ENCODE measurements around the gene GNG14. TPM values are rescaled to one million over a fixed set of nuclear protein-coding genes. Genes with fewer than 3 reads are reported as not detected.
A peak's percentile ranks its signal among the peaks of the same experiment; 100 is the strongest.
"Not testable (repeated sequence)": the region's sequence is repeated elsewhere in the genome, so short reads cannot be mapped to it uniquely, and the experiment has no call there.

The GNG14 gene
- total RNA-seq, 2 donors from 2014 or later, result not detected

- peaks cover 22% of the 10 kb centered on the region for H3K4me1 Mint-ChIP-seq
- H3K4me3 Mint-ChIP-seq, result peak overlapping the region; percentile 97
- H3K27me3 Mint-ChIP-seq, result no peaks in the 10 kb centered on the region
- no peak for ATAC-seq (replicated peaks)
- no peaks in the 10 kb centered on the region for H3K9me3 Mint-ChIP-seq
- peaks cover 77% of the 10 kb centered on the region for H3K36me3 Mint-ChIP-seq (ENCODE audit: low read depth)
- H3K27ac Mint-ChIP-seq, result peak overlapping the region; percentile 98
Measured at GRCh38 chr19:12720296-12720695, 32.5 kb downstream of the GNG14 start.

DNA sequence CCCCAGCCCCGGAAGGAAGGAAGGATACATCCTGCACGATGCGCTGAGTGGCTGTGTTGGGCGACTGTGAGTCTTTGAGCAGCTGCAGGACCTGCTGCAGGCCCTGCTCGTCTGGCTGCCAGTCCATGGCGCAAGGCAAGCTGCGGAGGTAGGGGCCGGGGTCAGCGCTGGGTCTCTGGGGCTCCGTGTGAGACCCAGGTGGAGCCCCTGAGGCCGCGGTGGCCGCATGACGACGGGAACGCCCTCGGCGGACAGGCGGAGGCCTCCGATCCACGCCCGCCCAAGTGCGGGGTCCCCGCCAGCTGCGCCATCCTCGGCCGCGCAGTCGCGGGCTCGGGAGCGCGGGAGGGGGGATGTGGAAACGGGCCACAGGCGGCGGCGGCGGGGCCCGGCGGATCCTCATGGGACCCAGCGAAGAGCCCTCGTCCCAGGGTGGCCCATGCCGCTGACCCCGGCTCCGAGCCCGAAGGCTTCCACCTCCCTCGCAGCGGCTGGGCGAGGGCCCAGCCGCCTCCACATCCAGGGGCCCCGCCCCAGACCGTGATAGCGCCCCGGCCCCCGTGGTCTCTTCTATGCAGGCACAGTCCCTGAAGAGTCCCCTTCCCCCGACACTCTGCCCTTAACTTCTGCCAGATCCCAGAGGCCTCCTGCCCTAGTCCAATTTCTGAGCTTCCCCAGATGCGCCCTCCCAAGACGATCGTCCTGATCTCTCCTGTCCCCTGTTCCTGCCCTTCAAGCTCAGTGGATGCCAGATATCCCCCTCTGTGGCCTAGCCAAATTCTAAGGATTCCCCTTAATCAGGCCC lies 33.3 kb downstream of the GNG14 start:
- H3K27ac Mint-ChIP-seq, result peak overlapping the region; percentile 98
- peaks cover 22% of the 10 kb centered on the region for H3K4me1 Mint-ChIP-seq
- no peaks in the 10 kb centered on the region for H3K27me3 Mint-ChIP-seq
- peaks cover 69% of the 10 kb centered on the region for H3K36me3 Mint-ChIP-seq (ENCODE audit: low read depth)
- H3K4me3 Mint-ChIP-seq, result peak overlapping the region; percentile 97
- ATAC-seq (replicated peaks), result no peak
- no peaks in the 10 kb centered on the region for H3K9me3 Mint-ChIP-seq

GRCh38 chr19:12721656-12722565 lies 34.1 kb downstream of the GNG14 start:
- H3K27ac Mint-ChIP-seq, result peak overlapping the region; percentile 98
- peak; percentile 61 for ATAC-seq (replicated peaks)
- H3K27me3 Mint-ChIP-seq, result no peaks in the 10 kb centered on the region
- H3K36me3 Mint-ChIP-seq (ENCODE audit: low read depth), result peaks cover 67% of the 10 kb centered on the region
- H3K4me3 Mint-ChIP-seq, result peak overlapping the region; percentile 97
- no peaks in the 10 kb centered on the region for H3K9me3 Mint-ChIP-seq
- H3K4me1 Mint-ChIP-seq, result peaks cover 24% of the 10 kb centered on the region

DNA sequence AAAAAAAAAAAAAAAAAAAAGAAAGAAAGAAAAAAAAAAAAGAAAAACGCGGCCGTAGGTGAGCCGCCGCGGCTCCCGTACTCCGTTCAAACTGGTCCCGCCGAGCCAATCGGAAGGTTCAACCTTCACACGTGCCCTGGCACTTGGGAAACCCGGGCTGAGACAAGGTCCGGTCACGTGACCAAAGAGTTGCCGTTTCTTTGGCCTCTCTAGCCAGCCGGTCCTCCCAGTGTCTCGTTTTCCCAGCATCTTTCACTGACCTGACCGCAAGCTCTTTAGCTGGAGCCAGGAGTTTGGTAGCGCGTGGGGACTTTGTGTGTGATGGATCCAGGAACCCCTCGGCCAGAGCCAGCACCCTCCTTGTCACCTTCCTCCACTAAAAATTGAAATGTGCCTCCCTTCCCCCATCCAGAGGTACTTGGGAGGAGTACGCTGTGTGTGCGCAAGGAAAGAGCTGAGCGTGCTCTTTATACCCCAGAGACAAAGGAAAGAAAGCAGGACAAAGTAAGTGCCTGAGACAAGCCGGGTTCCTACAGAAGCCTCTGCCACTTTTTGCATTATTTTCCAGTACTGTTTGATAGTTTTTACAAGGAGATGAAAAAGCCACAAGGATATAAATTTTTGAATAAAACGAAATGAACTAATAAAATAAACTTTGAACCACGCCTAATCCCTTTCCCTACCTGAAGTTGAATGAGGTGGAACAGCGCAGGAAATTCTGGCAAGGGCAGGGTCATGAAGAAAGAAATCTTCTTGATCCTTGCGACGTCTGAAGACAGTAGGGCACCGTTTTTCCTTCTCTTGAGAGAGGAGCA lies 35.0 kb downstream of the GNG14 start:
- peak; percentile 95 for ATAC-seq (replicated peaks)
- Mint-ChIP-seq H3K27me3 (no peaks in the 10 kb centered on the region), H3K4me3 (peak overlapping the region; percentile 97), H3K9me3 (no peaks in the 10 kb centered on the region), H3K36me3 (ENCODE audit: low read depth) (peaks cover 65% of the 10 kb centered on the region), H3K4me1 (peaks cover 24% of the 10 kb centered on the region), H3K27ac (peak overlapping the region; percentile 98)

DNA sequence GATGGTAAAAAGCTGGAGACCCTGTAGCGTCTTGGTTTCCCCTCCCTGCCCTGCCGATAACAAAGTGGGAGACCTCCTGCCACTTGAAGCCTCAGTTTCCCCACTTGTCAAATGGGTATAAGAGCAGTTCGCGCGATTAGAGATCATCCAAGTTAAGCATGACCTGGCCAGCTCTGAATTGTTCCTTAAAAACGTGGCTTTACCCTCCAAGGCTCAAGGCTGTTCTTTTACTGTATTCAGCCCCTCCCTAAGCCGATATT lies 35.5 kb downstream of the GNG14 start:
- Mint-ChIP-seq H3K27me3 (no peaks in the 10 kb centered on the region), H3K36me3 (ENCODE audit: low read depth) (peaks cover 65% of the 10 kb centered on the region)

DNA sequence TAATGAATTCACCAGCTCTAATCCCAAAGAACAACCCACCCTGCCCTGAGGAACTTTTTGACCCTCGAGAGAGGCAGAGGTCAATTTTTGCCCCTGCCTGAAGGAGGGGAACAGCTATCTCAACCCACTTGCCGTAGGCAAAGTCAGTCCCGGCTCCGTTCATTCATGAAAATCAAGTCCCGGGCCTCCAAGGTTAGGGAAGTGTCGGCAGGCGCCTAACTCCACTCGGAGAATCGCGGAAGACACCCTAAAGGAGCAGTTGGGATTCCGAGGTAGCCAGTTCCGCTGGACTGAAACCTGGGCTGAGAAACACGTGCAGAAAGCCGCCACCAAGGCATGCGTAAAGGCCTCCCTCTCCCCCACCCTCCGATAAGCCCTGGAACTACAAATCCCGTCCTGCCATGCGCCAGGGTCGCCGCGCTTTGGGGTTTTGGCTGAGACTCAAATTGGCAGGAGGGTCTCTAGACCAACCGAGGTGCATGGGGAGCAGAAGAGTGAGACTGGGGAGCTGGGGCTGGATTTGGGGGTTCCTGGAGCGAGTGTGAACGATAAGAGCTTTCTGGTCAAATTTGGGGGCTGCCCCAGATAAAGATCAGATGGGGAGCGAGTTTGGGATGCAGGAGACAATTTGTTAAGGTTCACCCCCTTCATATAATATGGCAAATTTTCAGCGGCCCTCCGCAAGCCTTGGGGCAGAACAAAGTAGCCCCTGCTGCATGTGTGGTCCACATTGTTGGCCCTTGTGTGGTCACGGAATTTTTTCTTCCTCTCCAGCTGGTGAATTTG lies 36.0 kb downstream of the GNG14 start, which contains the start of gene TNPO2:
Gene TNPO2, minus strand, starts transcription at position 292 of the 786 bp plus-strand sequence. CDS start 2,955 bp downstream, outside the sequence.
- Mint-ChIP-seq H3K36me3 (ENCODE audit: low read depth) (peaks cover 65% of the 10 kb centered on the region), H3K4me1 (peaks cover 24% of the 10 kb centered on the region), H3K27ac (peak within 1 kb of the TSS; percentile 98), H3K4me3 (peak within 1 kb of the TSS; percentile 97), H3K9me3 (no peaks in the 10 kb centered on the region), H3K27me3 (no peaks in the 10 kb centered on the region)
- peak; percentile 34 for ATAC-seq (replicated peaks)

More for the DNA sequence above, 35.5 kb downstream of the GNG14 start:
- Mint-ChIP-seq H3K4me1 (peaks cover 24% of the 10 kb centered on the region), H3K9me3 (no peaks in the 10 kb centered on the region), H3K27ac (peak overlapping the region; percentile 98), H3K4me3 (peak overlapping the region; percentile 97)
- no peak for ATAC-seq (replicated peaks)

- peaks cover 27% of the 10 kb centered on the region for H3K4me1 Mint-ChIP-seq
- H3K27ac Mint-ChIP-seq; ATAC-seq (replicated peaks); H3K27me3 Mint-ChIP-seq; H3K9me3 Mint-ChIP-seq; H3K4me3 Mint-ChIP-seq: not testable (repeated sequence)
- H3K36me3 Mint-ChIP-seq (ENCODE audit: low read depth), result peaks cover 68% of the 10 kb centered on the region
Measured at GRCh38 chr19:12725612-12726011, 37.8 kb downstream of the GNG14 start.

DNA sequence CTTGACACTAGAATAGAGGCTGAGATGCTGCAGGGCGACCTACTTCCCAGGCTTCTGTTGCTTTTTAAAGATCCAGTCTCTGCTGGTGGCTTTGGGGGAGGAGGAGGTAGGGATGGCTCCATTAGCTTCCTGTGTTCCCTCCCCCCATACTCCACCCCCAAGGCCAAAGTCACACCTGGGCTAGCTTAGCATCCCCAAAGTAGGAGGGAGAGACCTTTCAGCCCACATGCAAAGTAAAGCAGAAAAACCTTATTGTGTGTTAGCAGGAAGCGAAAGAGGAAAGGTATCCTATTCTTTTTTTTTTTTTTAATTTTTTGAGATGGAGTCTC lies 39.2 kb downstream of the GNG14 start:
- H3K9me3 Mint-ChIP-seq, result no peaks in the 10 kb centered on the region
- no peak for ATAC-seq (replicated peaks)
- H3K4me3 Mint-ChIP-seq, result no peak overlapping the region
- peaks cover 67% of the 10 kb centered on the region for H3K36me3 Mint-ChIP-seq (ENCODE audit: low read depth)
- no peaks in the 10 kb centered on the region for H3K27me3 Mint-ChIP-seq
- H3K4me1 Mint-ChIP-seq, result peaks cover 19% of the 10 kb centered on the region
- H3K27ac Mint-ChIP-seq, result no peak overlapping the region

DNA sequence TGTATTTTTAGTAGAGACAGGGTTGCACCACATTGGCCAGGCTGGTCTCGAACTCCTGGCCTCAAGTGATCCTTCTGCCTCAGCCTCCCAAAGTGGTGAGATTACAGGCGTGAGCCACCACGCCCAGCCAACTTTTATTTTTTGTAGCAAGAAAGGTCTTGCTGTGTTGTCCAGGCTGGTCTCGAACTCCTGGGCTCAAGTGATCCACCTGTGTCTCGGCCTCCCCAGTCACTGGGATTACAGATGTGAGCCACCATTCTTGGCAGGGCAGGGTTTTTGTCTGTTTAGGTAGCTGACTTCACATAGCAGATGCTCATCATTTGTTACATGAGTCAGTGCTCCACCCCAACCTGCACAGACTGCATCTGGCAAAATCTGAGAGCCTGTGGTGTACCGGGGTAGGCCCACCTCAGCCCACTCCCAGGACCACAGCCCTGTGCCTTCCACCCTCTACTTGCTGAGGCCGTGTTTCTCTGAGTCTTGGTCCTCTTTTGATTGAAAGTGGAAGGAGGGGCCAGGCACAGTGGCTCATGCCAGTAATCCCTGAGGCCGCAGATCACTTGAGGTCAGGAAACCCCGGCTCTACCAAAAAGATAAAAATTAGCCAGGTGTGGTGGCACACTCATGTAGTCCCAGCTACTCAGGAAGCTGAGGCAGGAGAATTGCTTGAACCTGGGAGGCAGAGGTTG lies 40.1 kb downstream of the GNG14 start:
- Mint-ChIP-seq H3K27ac (no peak overlapping the region), H3K4me3 (no peak overlapping the region), H3K27me3 (no peaks in the 10 kb centered on the region), H3K36me3 (ENCODE audit: low read depth) (peaks cover 68% of the 10 kb centered on the region), H3K4me1 (peaks cover 25% of the 10 kb centered on the region), H3K9me3 (no peaks in the 10 kb centered on the region)
- no peak for ATAC-seq (replicated peaks)

- Mint-ChIP-seq H3K4me3 (no peak overlapping the region), H3K27ac (peak overlapping the region; percentile 29), H3K4me1 (peaks cover 24% of the 10 kb centered on the region), H3K9me3 (no peaks in the 10 kb centered on the region), H3K27me3 (no peaks in the 10 kb centered on the region), H3K36me3 (ENCODE audit: low read depth) (peaks cover 78% of the 10 kb centered on the region)
- no peak for ATAC-seq (replicated peaks)
Measured at GRCh38 chr19:12730064-12730463, 42.3 kb downstream of the GNG14 start.

DNA sequence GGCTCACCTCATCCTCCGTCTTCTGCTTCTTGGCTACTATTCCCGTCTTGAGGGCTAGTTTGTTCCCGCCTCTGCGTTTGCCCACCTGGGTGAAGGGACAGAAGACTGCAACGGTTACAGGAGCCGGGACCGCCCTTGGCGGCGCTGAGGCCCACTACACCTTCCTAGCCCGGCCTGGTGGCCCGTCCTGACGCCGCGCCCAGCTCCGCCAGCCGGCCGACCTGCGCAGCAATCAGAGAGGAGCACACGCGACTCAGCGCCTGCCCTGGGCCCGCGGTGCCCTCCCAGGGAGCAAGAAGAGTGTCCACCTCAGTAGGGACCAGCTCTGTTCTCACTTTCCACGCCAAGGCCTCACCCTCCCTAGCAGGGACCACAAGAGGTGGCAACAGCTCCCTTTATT lies 43.5 kb downstream of the GNG14 start:
- Mint-ChIP-seq H3K27ac (no peak overlapping the region), H3K27me3 (no peaks in the 10 kb centered on the region), H3K4me3 (no peak overlapping the region), H3K36me3 (ENCODE audit: low read depth) (peaks cover 77% of the 10 kb centered on the region), H3K9me3 (no peaks in the 10 kb centered on the region), H3K4me1 (peaks cover 23% of the 10 kb centered on the region)
- no peak for ATAC-seq (replicated peaks)

GRCh38 chr19:12733369-12734214 lies 45.8 kb downstream of the GNG14 start:
- Mint-ChIP-seq H3K4me3 (peak overlapping the region; percentile 94), H3K9me3 (no peaks in the 10 kb centered on the region), H3K27ac (peak overlapping the region; percentile 95), H3K4me1 (peaks cover 19% of the 10 kb centered on the region), H3K27me3 (no peaks in the 10 kb centered on the region), H3K36me3 (ENCODE audit: low read depth) (peaks cover 72% of the 10 kb centered on the region)
- no peak for ATAC-seq (replicated peaks)
